NCI-H2081 (cell line): ENCODE data around the gene NDUFA3.
A peak's percentile ranks its signal among the peaks of the same experiment; 100 is the strongest.
"Not testable (repeated sequence)": the region's sequence is repeated elsewhere in the genome, so short reads cannot be mapped to it uniquely, and the experiment has no call there.

Experiments used
- DNase-seq, 2 experiments: peaks; one replicate each; lab custom pipeline; 2025; lab: John Stamatoyannopoulos, UW

The NDUFA3 gene

DNA sequence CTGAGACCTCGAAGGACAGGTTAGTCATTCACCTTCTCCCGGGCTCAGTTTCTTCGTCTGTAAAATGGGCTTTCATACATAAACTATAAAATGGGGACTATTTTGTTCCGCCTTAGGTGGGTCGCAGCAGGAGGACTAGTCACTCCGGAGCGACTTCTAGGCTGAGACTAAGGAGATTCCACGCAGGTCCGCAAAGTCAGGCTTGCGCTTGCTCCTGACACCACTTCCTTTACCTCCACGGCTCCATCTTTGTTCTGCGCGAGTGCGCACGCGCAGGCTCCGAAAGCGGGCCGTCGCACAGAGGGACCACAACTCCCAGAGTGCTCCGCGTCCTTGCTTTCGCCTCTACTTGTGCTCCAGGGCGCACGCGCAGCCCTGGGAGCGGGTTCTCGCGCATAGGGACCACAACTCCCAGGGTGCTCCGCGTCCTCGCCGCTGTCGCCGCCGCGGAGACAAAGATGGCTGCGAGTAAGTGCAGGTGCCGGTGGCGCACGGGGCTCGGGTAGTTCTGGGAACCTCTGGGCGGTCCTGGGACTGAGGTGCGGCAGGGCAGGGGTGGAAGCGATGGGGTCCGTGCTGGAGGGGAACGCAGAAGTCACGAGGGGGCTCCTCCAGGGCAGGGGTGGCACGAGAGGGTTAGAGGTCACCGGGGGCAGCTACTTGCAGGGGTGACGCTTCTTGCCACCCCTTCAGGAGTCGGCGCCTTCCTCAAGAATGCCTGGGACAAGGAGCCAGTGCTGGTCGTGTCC, at the start of gene NDUFA3:
Gene NDUFA3, plus strand, starts transcription at position 435 of the 749 bp plus-strand sequence. Its CDS starts 24 bp downstream, at position 459.
- DNase-seq, result peak; percentile 97 to 98

DNA sequence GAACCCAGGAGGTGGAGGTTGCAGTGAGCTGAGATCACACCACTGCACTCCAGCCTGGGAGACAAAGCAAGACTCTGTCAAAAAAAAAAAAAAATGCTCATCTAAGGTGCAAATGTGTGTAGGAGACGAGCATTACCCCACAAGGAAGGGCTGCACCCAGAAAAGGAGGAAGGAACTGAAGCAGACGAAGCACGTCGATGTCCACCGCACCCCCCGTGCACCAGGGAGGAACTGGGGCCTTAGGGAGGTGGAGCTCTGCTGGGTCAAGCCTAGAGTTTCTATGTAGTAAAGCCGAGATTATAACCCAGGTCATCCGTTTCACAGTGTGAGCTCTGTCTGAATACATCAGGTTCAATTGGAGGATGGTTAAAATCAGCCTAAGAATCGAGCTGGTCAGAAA, 40.0 kb upstream of the NDUFA3 start:
- DNase-seq, result no peak

GRCh38 chr19:54063350-54064116, 39.1 kb upstream of the NDUFA3 start, which contains the start of gene VSTM1:
VSTM1 (minus strand) TSS chr19:54063897; CDS start chr19:54063777, 120 bp downstream.
- no peak for DNase-seq

DNA sequence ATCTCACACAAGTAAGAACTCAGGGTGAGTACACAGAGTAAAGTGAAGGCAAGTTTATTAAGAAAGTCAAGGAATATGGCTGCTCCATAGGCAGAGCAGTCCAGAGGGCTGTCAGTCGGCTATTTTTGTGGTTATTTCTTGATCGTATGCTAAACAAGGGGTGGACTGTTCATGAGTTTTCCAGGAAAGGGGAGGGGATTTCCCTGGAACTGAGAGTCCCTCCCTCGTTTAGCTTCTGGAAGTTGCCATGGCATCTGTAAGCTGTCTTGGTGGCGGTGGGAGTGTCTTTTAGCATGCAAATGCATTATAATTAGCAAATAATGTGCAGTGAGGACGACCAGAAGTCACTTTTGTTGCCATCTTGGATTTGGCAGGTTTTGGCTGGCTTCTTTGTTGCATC, 33.2 kb upstream of the NDUFA3 start:
- no peak for DNase-seq

DNA sequence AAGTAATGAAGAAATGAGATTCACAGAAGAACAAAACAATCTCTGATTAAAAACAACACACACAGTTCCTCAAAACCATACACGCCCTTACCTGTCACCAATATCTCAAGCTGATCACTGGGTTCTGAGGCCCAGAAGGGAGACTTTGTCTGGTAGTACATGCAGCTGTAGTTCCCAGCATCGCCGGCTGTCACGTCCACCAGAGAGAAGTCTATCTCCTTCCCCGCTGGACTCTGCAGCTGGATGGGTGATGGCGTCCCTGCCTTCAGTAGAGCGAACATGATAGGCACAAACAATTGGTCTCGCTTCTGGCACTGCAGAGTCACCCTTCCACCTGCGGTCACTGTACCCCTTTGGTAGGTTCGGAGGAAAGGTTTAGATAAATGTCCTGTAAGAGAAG, 28.8 kb upstream of the NDUFA3 start:
- DNase-seq, result no peak

- no peak for DNase-seq
Observed at GRCh38 chr19:54074851-54075250, 27.8 kb upstream of the NDUFA3 start.

DNA sequence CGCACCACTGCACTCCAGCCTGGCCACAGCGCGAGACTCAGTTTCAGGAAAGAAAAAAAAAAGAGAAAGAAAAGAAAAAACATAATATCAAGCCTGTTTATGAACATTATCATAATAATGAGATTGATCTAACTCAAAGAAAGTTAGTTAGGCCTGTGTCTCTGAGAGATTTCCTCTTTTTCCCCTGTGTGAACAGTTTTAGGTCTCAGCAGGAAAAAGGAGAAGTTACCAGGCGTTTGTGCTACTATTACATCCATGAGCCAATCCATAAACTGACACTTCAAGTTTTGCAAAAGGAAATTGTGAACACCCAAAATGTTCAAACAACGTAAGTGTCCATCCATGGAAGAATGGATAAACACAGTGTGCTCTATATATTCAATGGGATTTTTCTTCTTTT, 25.3 kb upstream of the NDUFA3 start:
- no peak for DNase-seq

DNA sequence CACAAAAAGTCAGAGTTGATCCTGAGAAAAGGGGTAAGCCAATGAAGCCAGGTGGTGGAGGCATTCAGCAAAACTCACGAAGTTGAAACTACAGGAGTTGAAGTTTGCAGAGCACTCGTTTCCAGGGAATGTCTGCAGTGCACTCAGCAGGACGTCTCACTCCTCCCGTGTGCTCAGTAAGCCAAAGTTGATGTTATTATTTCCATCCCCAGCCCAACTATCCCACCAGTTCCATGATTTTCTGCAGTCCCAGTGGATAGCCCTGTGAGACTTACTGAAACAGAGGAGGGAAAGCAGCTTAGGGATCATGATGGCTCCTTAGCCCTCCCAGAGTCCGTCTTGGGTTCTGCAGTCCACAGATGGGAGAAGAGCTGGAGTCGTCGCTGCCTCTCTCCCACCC, 21.6 kb upstream of the NDUFA3 start, which contains the start of gene TARM1:
Gene TARM1, minus strand, starts transcription at position 334 of the 400 bp plus-strand sequence. Its CDS starts 25 bp downstream, at position 309.
- no peak for DNase-seq

- no peak for DNase-seq
Observed at GRCh38 chr19:54084410-54084809, 18.2 kb upstream of the NDUFA3 start.

- no peak for DNase-seq
Observed at GRCh38 chr19:54094426-54095000, 8.1 kb upstream of the NDUFA3 start.

- DNase-seq, result no peak
Observed at GRCh38 chr19:54095136-54095858, 7.4 kb upstream of the NDUFA3 start.

GRCh38 chr19:54095859-54096616, 6.6 kb upstream of the NDUFA3 start:
- not testable (repeated sequence) for DNase-seq

GRCh38 chr19:54096617-54097106, 6.0 kb upstream of the NDUFA3 start:
- no peak for DNase-seq

- no peak for DNase-seq
Observed at GRCh38 chr19:54099190-54099902, 3.3 kb upstream of the NDUFA3 start.

- DNase-seq, result not testable (repeated sequence)
Observed at GRCh38 chr19:54099903-54100255, 2.8 kb upstream of the NDUFA3 start.

- no peak for DNase-seq
Observed at GRCh38 chr19:54100561-54100960, 2.1 kb upstream of the NDUFA3 start, which contains the start of gene OSCAR. OSCAR (minus strand) TSS chr19:54100803; CDS start chr19:54100792, 11 bp downstream.

DNA sequence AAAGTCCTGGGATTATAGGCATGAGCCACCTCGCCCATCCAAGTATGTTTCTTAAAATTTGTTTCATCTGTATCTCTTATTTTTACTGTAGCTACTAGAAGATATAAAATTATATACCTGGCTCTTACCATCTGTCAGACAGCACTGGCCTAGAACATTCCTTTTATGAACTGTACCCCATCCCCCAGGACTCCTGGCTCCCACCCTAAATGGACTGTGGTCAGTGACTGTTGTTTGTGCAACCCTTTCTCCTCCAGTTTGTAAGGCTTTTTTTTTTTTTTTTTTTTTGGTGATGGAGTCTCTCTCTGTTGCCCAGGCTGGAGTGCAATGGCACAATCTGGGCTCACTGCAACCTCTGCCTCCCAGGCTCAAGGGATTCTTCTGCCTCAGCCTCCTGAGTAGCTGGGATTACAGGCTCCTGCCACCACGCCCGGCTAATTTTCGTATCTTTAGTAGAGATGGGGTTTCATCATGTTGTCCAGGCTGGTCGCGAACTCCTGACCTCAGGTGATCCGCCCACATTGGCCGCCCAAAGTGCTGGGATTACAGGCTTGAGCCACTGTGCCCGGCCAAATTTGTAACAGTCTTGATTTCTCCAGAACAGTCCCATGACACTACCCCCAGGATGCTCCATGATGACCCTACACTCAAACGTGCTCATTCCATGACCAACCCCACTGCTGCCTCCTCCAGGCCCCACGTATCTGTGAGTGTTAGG, 2.5 kb downstream of the NDUFA3 start:
- DNase-seq, result no peak

- DNase-seq, result no peak
Observed at GRCh38 chr19:54105796-54106195, 3.1 kb downstream of the NDUFA3 start.

- no peak for DNase-seq
Observed at GRCh38 chr19:54106716-54107115, 4.1 kb downstream of the NDUFA3 start.
